ENCODE data around the gene CENPK. TPM values are rescaled to one million over a fixed set of nuclear protein-coding genes. Genes with fewer than 3 reads are reported as not detected.
"Not testable (repeated sequence)": the region's sequence is repeated elsewhere in the genome, so short reads cannot be mapped to it uniquely, and the experiment has no call there.

CENPK gene
- total RNA-seq, 1 donor from 2014 or later = 0.73 TPM

DNA sequence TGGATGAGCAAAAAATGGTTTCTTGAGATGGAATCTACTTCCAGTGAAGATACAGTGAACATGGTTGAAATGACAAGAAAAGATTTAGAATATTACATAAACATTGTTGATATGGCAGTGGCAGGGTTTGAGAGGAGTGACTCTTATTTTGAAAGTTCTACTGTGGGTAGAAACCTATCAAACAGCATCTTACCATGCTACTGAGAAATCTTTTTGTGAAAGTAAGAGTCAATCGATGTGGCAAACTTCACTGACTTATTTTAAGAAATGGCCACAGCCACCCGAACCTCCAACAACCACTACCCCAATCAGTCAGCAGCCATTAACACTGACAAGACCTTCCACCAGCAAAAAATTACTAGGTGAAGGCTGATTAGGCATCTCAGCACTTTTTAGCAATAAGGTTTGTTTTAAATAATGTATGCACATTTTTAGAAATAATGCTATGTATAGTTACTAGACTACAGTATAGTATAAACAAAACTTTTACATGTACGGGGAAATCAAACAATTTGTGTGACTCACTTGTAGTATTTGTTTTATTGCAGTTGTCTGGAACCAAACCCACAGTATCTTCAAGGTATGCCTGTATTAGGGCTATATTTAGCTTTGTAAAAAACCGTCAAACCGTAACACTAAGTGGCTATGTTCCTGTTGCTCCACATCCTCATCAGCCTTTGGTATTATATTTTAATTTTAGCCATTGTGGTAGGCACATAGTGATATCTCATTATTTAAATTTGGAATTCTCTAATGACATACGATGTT, 50.6 kb downstream of the CENPK start:
- intact Hi-C loops (cut with DNase I) = no loop called here
- DNase-seq (ENCODE audit: low spot score) = no peak

DNA sequence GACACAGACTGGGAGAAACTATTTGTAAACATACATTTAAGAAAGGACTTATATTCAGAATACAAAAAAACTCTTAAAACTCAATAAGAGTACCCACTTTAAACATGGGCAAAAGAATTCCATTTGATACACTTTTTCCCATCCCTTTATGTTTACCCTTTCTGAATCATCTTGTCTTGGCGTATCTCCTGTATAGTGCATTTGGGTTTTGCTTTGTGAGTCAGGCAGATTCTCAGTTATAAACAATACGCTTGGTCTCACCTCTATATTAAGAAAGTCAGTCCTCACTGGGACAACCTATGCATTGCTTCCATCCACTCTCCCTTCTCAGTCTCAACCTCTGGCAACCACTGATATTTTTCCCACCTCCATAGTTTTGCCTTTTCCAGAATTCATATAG, 54.0 kb downstream of the CENPK start:
- intact Hi-C loops (cut with DNase I) = no loop called here
- DNase-seq (ENCODE audit: low spot score) = no peak

DNA sequence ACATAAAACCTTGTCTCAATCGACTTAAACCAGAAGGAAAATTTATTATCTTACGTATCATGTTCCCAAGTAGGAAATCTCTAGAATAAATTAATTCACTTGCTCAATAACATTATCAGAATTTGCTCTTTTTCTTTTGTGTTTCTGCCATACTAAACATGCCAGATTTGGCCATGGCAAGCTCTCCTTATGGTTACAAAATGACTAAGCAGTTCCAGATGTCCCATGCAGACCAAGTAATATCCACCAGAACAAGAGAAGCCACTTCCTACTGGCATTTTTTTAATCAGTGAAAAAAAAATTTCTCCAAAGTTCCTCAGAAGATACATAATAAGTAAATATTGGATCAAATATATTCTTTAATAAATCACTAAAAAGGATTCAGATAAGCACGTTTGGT, 56.0 kb downstream of the CENPK start:
- intact Hi-C loops (cut with DNase I) = no loop called here
- no peak for DNase-seq (ENCODE audit: low spot score)

DNA sequence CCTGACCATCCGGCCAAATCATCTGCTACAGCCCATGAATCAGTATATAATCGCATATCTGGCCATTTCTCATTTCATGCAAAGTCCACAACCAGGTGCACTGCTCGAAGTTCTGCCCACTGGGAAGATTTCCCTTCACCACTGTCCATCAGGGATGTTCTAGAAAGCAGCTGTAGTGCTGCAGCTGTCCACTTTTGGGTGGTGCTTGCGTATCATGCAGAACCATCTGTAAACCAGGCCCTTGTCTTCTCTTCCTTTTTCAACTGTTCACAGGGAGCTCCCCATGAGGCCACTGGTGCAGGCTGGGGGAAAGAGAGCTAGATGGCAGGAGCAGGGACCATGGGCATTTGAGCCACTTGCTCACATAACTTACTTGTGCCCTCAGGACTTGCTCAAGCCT, 73.8 kb downstream of the CENPK start:
- intact Hi-C loops (cut with DNase I) = no loop called here
- DNase-seq (ENCODE audit: low spot score) = no peak

DNA sequence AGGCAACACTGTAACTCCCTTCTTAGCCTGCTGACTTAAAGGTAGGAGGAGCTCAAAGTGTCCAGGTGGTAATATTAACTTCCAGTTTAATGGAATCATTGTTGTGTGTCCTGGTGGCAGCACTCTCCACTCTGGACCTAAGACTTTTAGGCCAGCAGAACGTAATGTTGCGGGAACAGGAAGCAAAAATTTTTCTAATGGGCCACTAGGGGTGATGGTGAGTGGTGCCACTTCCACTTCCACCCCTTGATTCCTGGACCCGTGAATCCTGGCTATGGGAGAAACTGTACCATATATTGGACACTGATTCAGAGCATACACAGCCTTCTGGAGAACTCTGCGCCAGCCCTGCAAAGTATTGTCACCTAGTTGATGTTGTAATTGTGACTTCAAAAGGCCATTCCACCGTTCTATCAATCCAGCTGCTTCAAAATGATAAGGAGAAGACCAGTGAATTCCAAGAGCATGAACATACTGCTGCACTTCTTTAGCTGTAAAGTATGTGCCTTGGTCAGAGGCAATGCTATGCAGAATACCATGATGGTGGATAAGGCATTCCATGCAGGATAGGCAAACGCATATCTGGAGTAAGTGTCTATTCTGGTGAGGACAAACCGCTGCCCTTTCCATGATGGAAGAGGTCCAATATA, 74.8 kb downstream of the CENPK start:
- DNase-seq (ENCODE audit: low spot score); intact Hi-C loops (cut with DNase I): not testable (repeated sequence)

DNA sequence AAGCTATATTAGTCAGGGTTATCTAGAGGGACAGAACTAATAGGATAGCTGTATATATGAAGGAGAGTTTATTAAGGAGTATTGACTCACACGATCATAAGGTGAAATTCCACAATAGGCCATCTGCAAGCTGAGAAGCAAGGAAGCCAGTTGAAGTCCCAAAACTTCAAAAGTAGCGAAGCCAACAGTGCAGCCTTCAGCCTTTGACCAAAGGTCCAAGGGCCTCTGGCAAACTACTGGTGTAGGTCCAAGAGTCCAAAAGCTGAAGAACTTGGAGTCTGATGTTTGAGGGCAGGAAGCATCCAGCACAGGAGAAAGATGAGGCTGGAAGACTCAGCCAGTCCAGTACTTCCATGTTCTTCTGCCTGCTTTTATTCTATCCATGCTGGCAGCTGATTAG, 76.2 kb downstream of the CENPK start:
- DNase-seq (ENCODE audit: low spot score); intact Hi-C loops (cut with DNase I): not testable (repeated sequence)

DNA sequence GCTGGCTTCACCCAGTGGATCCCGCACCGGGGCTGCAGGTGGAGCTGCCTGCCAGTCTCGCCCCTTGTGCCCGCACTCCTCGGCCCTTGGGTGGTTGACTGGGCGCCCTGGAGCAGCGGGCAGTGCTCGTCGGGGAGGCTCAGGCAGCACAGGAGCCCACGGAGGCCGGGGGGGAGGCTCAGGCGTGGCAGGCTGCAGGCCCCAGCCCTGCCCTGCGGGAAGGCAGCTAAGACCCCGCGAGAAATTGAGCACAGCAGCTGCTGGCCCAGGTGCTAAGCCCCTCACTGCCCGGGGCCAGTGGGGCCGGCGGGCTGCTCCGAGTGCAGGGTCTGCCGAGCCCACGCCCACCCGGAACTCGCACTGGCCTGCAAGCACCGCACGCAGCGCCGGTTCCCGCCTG, 77.6 kb downstream of the CENPK start:
- no peak for DNase-seq (ENCODE audit: low spot score)
- intact Hi-C loops (cut with DNase I) = no loop called here

DNA sequence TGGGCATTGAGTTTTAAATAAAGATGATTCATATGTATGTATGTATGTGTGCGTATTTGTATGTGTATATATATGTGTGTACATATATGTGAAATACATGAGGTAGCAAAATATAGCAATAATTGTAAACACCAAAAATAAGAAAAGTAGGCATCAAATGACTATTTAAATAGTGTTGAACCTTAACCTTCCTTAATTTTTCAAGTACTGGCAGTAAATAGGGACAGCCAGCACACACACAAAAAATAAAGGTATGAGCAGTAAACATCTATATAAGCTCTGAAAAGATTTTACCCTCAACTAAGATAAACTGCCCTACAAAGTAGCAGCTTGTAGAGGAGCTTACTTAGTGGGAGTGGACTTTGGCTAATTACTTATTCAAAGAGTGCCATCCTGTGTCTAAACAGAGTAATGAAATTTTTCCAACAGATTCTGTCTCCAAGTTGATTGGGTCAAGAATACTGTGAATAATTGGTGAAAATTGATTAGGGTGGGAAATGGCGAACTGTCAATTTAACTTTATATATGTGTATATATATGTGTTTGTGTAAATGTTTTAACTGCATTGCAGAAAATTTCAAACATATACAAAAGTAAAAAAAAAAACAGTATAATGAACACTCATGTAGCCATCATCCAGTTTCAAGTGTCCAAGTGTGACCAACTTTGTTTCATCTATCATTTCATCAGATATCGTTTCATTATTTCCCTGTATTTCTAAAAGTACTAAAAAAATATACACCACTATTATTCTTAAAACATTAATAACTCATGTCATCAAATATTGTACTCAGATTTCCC, 79.2 kb downstream of the CENPK start:
- intact Hi-C loops (cut with DNase I) = loop anchor here (1.0 to 5.0 kb wide), 7 partner anchors 271 to 851 kb away; no protein-coding TSS in a partner anchor
- no peak for DNase-seq (ENCODE audit: low spot score)

DNA sequence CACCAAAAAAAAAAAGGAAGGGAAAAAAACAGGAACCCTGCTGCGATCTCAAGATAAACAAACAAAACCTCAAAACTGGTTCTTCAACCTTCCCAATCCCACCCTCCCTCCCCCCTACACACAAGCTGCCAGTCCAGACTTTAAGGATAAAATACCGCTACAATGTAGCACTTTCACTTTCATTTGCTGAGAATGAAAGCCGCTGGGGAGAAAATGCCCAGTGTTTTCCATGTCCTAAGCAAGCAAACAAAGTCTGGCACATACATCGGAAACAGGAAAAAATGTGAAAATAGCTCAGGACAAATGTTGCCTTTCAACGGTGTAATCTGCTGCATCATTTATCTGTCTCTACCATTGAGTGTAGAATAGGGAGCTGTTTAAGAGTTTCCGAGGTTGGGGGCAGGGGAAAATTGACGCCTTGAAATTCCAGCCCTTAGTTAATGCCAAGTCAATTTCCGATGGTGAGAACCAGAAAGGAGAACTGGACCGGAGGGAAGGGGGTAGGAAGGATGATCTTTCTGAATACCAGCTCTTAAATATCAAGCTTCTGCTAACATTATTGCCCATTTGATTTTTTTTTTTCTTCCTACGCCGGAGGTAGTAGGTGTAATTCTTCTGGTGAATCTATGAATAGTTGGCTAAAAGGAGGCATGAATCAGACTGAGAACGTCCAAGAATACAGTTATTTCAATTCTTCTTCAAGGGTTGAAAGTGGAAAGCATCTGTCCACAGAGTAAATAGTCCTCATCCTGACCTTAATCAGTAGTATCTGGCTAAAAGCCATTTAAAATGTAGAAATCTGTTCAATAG, 80.0 kb downstream of the CENPK start:
- no peak for DNase-seq (ENCODE audit: low spot score)
- intact Hi-C loops (cut with DNase I) = loop anchor here (1.0 to 5.0 kb wide), 7 partner anchors 271 to 851 kb away; no protein-coding TSS in a partner anchor

DNA sequence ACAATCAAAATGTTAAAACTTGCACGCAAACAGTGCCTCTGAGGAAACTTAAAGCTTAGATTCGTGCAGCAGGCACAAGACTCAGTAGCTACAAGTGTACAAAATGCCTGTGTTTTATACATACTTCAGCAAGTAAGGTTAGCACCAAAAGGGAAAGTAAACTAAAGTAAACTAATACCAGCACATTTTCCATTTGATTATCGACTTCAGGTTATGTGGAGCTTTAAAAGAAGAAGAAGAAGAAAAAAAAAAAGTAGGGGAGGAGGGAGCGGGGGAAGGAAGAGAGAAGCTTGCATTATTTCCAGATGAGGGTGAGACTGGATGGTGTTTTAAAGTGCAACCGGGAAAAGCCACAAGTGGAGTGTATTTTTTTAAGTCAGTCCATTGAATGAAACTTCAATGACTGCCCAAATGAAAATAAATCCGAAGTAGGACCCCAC, 80.7 kb downstream of the CENPK start:
- DNase-seq (ENCODE audit: low spot score) = no peak
- intact Hi-C loops (cut with DNase I) = loop anchor here (5.0 kb wide), 5 partner anchors 270 to 850 kb away; no protein-coding TSS in a partner anchor

DNA sequence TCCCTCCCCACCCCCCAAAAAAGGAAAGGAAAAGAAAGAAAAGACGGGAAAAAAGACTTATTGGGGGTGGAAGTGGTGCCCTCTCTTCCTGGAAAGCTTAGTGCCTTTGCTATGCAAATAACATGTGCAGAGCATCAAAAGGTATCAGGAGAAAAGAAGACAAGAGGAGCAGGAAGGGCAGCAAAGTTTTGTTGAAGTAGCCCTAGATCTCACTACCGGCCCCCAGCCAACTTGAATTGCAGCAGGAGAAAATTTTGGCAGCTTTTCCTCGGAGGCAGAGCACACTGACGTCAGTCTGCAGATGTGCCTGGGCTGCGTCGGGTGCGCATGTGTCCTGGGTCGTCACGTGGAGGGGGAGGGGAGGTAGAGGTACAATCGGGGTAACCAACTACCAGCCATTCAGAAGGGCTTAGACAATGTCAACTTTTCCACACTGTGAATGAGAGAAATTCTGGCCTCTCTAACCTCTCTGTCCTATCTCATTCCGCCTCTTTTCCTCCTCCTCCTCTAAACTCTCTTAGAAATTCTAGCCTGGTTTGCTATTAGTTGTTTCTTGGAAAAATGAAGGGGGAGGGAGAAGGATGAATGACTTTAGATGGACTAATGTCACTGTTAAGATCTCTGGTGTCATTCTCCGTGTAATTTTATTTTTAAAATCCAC, 81.2 kb downstream of the CENPK start, which contains the start of gene ADAMTS6:
Gene ADAMTS6 (minus strand): TSS at position 286 of the 661 bp plus-strand sequence. CDS start 8,247 bp downstream, outside the sequence.
- intact Hi-C loops (cut with DNase I) = loop anchor here (5.0 kb wide), 5 partner anchors 269 to 849 kb away; no protein-coding TSS in a partner anchor
- peak; percentile 95 for DNase-seq (ENCODE audit: low spot score)

DNA sequence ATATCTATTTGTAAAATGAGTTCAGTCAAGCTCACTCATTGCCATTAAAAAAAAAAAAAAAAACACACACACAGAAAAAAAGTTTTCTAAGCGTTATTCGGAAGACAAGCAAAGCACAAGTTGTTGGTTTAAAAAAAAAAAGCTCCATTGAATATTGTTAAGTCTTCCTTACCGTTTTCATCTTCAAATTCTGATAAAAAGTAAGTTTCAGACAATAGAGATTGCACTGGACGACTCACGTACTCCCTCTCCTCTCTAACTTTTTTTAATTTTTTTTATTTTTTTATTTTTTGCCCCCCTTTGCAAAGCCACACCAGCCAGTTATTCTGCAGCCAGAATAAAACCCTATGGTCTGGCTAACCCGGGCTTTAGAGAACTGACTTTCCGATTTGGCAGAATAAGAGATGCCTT, 81.8 kb downstream of the CENPK start:
- intact Hi-C loops (cut with DNase I) = loop anchor here (5.0 kb wide), 5 partner anchors 269 to 849 kb away; no protein-coding TSS in a partner anchor
- DNase-seq (ENCODE audit: low spot score) = no peak

DNA sequence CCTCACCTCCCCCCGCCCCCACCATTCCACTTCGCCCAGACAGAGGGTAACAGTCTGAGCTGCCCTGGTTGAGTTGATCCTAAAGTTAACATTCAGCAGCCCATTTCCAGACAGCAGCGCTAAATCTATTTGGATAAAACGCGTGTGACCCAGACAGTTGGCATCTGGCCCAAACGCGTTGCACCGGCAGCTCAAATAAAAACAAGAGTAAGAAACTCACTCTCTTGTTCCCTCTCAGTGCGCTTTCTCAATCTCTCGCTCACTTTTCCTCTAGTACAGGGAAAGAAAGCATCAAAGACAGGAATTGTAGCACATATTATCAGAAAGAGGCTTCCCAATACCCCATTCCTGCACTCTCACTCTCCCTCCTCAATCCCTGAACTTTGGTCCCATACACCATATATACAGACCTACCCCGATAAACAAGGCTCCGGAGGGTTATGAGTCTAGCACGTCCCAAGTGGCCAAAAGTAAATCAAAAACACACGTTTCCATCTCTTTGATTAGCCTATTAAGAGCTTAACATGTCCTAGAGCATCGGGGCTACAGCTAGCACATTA, 82.6 kb downstream of the CENPK start:
- intact Hi-C loops (cut with DNase I) = loop anchor here (5.0 kb wide), 5 partner anchors 268 to 848 kb away; no protein-coding TSS in a partner anchor
- peak; percentile 82 for DNase-seq (ENCODE audit: low spot score)

DNA sequence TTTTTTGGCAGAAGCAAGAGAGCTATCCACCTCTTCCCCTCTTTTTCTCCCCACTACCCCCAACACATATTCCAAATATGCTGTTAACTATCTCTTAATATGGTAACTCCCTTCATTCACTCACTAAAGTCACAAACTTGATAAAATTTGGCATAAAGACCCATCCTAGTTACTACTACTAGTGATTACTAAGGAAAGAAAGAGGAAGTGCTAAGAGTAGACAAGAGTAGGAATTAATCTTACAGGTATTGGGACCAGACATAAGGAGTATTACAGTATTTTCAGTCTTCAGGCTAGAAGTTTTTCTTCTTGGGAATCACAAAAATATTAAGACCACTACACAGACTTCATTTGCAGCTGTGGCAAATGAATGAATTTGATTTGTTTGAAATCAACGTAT, 83.4 kb downstream of the CENPK start:
- intact Hi-C loops (cut with DNase I) = no loop called here
- no peak for DNase-seq (ENCODE audit: low spot score)

DNA sequence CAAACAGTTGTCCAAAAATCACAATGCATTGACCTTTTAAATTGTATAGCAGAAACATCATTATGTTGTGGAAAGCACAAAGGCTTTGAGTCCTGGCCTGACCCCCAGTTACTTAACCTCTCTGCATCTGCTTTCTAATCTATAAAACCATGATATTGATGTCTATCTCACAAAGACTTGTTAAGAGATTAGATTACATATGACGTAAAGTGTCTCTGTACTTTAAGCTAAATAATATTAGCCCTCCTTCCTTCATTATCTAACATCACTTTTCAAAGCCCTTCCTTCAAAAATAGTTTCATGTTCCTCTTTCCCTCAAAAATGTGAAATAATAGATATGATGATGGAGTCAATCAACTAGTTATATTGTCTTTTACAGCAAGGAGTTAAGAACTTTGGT, 84.6 kb downstream of the CENPK start:
- DNase-seq (ENCODE audit: low spot score) = no peak
- intact Hi-C loops (cut with DNase I) = no loop called here

DNA sequence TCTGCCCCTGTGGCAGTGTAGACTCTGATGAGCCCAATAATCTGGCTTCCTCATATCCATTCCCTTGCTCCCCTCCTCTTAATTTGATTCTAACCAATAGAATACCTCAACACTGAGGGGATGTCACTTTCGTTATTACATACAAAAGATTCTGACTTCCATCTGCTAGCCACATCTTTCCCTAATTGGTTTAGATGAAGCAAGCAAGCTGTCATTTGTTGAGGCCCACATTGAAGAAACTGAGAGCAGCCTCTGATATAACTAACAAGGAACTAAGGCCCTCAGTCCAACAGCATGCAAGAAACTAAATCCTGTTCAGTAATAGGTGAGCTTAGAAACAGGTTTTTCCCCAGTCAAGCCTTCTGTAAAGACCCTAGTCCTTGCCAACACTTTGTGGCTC, 87.1 kb downstream of the CENPK start:
- DNase-seq (ENCODE audit: low spot score) = no peak

DNA sequence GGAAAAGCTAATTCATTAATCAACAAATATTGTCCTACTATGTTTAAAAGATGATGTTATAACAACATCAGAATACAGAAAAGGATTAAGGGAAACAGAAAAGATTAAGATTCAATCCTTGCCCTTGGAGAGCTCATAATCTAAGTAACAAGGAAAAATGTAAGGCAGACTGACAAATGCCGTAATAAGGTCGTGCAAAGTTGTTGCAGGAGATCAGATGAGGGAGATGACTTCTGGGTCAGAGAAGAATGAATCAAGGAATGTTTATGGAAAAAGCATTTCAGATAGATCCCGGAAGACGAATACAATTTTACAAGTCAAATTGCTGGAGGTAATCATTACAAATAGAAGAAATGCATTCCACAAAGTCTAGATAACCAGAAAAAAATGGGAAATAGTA, 87.6 kb downstream of the CENPK start:
- intact Hi-C loops (cut with DNase I) = no loop called here
- DNase-seq (ENCODE audit: low spot score) = no peak

More for the DNA sequence above, 87.1 kb downstream of the CENPK start:
- intact Hi-C loops (cut with DNase I) = no loop called here

DNA sequence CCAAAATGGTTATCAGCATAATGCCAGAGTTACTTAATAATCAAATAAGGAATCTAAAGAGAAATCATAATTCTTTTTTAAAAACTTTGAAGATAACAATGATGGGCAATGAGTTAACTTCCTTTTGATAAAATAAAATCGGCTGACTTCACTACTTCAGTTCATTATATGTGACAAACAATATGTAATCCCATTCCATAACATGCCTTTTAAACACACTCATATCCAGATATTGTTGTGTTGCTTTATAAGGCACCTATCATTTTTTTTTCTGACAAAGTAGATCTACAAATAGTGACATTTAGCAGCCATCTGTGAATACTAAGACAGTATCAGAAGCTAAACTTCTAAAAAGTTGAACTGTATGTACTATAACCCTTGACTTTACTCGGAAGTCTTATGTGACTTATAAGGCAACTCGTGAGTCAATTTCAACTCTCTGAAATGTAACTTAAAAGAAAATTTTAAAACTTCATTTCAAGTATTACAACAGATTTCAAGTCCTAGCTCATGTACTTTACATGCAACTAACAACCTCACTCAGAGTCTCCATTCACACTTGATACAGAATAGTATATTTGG, 88.7 kb downstream of the CENPK start:
- no peak for DNase-seq (ENCODE audit: low spot score)
- intact Hi-C loops (cut with DNase I) = no loop called here
